HG03558 (cell line): ENCODE measurements around the gene CHGA.

Source experiments
- ATAC-seq: cut with Tn5 transposase; IDR thresholded peaks from one replicate; pipeline ENCODE4 v1.9.1; 2021; ENCODE audit warnings: moderate number of reproducible peaks; ENCODE audit not compliant: unreplicated experiment; ENCODE audit errors: extremely low read depth

CHGA gene

GRCh38 chr14:92929689-92930608 lies 7.0 kb downstream of the CHGA start:
- no peak for ATAC-seq

GRCh38 chr14:92930737-92931602 lies 8.0 kb downstream of the CHGA start:
- no peak for ATAC-seq

GRCh38 chr14:92931681-92932447 lies 8.9 kb downstream of the CHGA start:
- ATAC-seq: no peak

- no peak for ATAC-seq
Observed at GRCh38 chr14:92932448-92933395, 9.8 kb downstream of the CHGA start.

- ATAC-seq: no peak
Observed at GRCh38 chr14:92933481-92933880, 10.5 kb downstream of the CHGA start.

- ATAC-seq: no peak
Observed at GRCh38 chr14:92934196-92935085, 11.5 kb downstream of the CHGA start.

- no peak for ATAC-seq
Observed at GRCh38 chr14:92935446-92935845, 12.5 kb downstream of the CHGA start.

- ATAC-seq: no peak
Observed at GRCh38 chr14:92936085-92936484, 13.1 kb downstream of the CHGA start.

- no peak for ATAC-seq
Observed at GRCh38 chr14:92937051-92937937, 14.3 kb downstream of the CHGA start.

GRCh38 chr14:92938235-92938875 lies 15.4 kb downstream of the CHGA start:
- no peak for ATAC-seq

- ATAC-seq: no peak
Observed at GRCh38 chr14:92938890-92939671, 16.1 kb downstream of the CHGA start.

- ATAC-seq: no peak
Observed at GRCh38 chr14:92939699-92940098, 16.7 kb downstream of the CHGA start.

GRCh38 chr14:92940543-92940942 lies 17.6 kb downstream of the CHGA start:
- ATAC-seq: no peak

GRCh38 chr14:92941531-92941930 lies 18.6 kb downstream of the CHGA start:
- ATAC-seq: no peak

GRCh38 chr14:92942136-92942535 lies 19.2 kb downstream of the CHGA start:
- ATAC-seq: no peak

GRCh38 chr14:92942576-92942975 lies 19.6 kb downstream of the CHGA start:
- no peak for ATAC-seq
